Spleen (tissue), 7 donors: Measurements from ENCODE around the gene BRCA2.

ENCODE experiments used
- CTCF ChIP-seq, 11 experiments: fragments of 200-600 bp in 7 of 11; fragments of 450-650 bp in 4 of 11; sonication (generic) in 4 of 11; IDR thresholded peaks in 8 of 11; conservative IDR thresholded peaks in 3 of 11; 1 replicate in 7 of 11; 2 replicates in 4 of 11; pipeline versions ENCODE4 v1.4.0 to v1.8.0; 2016 to 2021; ENCODE audit warnings: antibody characterized with exemption in 11 of 11, inconsistent platforms in 4 of 11, mild to moderate bottlenecking in 1 of 11
- POLR2A ChIP-seq, 3 donors: fragments of 450-650 bp; IDR thresholded peaks; one replicate each; pipeline ENCODE4 v1.5.1; 2017; ENCODE audit warnings: antibody characterized with exemption in 3 of 3, mild to moderate bottlenecking in 1 of 3
- POLR2AphosphoS5 ChIP-seq, 3 donors: sonication (generic); formaldehyde crosslinking; IDR thresholded peaks; one replicate each; pipeline ENCODE4 v1.5.1; 2017; ENCODE audit warnings: antibody characterized with exemption in 3 of 3
- donor health status: DM: no; HTN: no; CAD: no; lungs with moderate emphysema.
- donor health status: DM: no; HTN: no; CAD: no.
- donor health status: DM: no; HTN: no; CAD: no.

GRCh38 chr13:32423592-32423991 lies 108.3 kb downstream of the BRCA2 start:
- no peak for TF ChIP-seq POLR2A (IDR thresholded peaks at IDR 0.05)
- TF ChIP-seq CTCF (IDR thresholded peaks at IDR 0.05 in 8 of 11, conservative IDR thresholded peaks at IDR 0.05 in 3 of 11) = no peak
- no peak for TF ChIP-seq POLR2AphosphoS5 (IDR thresholded peaks at IDR 0.05)
